ENCODE results near the gene COL19A1. TPM values are rescaled to one million over a fixed set of nuclear protein-coding genes. Genes with fewer than 3 reads are reported as not detected.

COL19A1 gene
- total RNA-seq, 1 donor from 2014 or later: not detected

GRCh38 chr6:70086806-70087205 is 220.4 kb downstream of the COL19A1 start:
- Histone ChIP-seq H3K27me3 (no peaks in the 10 kb centered on the region), H3K4me3 (no peak overlapping the region), H3K36me3 (no peaks in the 10 kb centered on the region), H3K27ac (no peak overlapping the region), H3K4me1 (no peaks in the 10 kb centered on the region), H3K9me3 (no peaks in the 10 kb centered on the region)
- intact Hi-C loops (cut with DNase I): no loop called here
- no peak for ATAC-seq
- no peak for DNase-seq
- no peak for TF ChIP-seq CTCF (IDR thresholded peaks at IDR 0.05)

- ATAC-seq (no peak), DNase-seq (no peak)
- no peak for TF ChIP-seq CTCF (IDR thresholded peaks at IDR 0.05)
- Histone ChIP-seq H3K4me1 (no peaks in the 10 kb centered on the region), H3K27me3 (no peaks in the 10 kb centered on the region), H3K4me3 (no peak overlapping the region), H3K27ac (no peak overlapping the region), H3K9me3 (no peaks in the 10 kb centered on the region), H3K36me3 (no peaks in the 10 kb centered on the region)
- intact Hi-C loops (cut with DNase I): no loop called here
Measured at GRCh38 chr6:70094156-70094555, 227.8 kb downstream of the COL19A1 start.

- Histone ChIP-seq H3K27ac (no peak overlapping the region), H3K4me1 (no peaks in the 10 kb centered on the region), H3K36me3 (no peaks in the 10 kb centered on the region), H3K9me3 (no peaks in the 10 kb centered on the region), H3K4me3 (no peak overlapping the region), H3K27me3 (no peaks in the 10 kb centered on the region)
- ATAC-seq: no peak
- no peak for TF ChIP-seq CTCF (IDR thresholded peaks at IDR 0.05)
- intact Hi-C loops (cut with DNase I): no loop called here
- DNase-seq: no peak
Measured at GRCh38 chr6:70099732-70100131, 233.4 kb downstream of the COL19A1 start.

- ATAC-seq: no peak
- H3K27ac ChIP-seq: no peak overlapping the region
- intact Hi-C loops (cut with DNase I): no loop called here
- peak; percentile 33 for TF ChIP-seq CTCF (IDR thresholded peaks at IDR 0.05)
- no peaks in the 10 kb centered on the region for H3K36me3 ChIP-seq
- no peak overlapping the region for H3K4me3 ChIP-seq
- H3K27me3 ChIP-seq: no peaks in the 10 kb centered on the region
- DNase-seq: no peak
- H3K4me1 ChIP-seq: no peaks in the 10 kb centered on the region
- H3K9me3 ChIP-seq: no peaks in the 10 kb centered on the region
Measured at GRCh38 chr6:70103798-70104197, 237.4 kb downstream of the COL19A1 start.

- intact Hi-C loops (cut with DNase I): no loop called here
- TF ChIP-seq CTCF (IDR thresholded peaks at IDR 0.05): peak; percentile 66
- no peaks in the 10 kb centered on the region for H3K4me1 ChIP-seq
- no peaks in the 10 kb centered on the region for H3K36me3 ChIP-seq
- H3K27me3 ChIP-seq: no peaks in the 10 kb centered on the region
- H3K4me3 ChIP-seq: no peak overlapping the region
- no peak for ATAC-seq
- no peak overlapping the region for H3K27ac ChIP-seq
- no peaks in the 10 kb centered on the region for H3K9me3 ChIP-seq
- no peak for DNase-seq
Measured at GRCh38 chr6:70107852-70108629, 241.7 kb downstream of the COL19A1 start.
